Measurements from ENCODE around the gene AIF1L. TPM values are rescaled to one million over a fixed set of nuclear protein-coding genes. Genes with fewer than 3 reads are reported as not detected.

AIF1L gene
- polyA plus RNA-seq, 4 donors, result 21.4 to 384 (median 370) TPM

- no peak for DNase-seq (ENCODE audit: low read depth in 4 of 4, low spot score in 3 of 4)
Measured at GRCh38 chr9:131117121-131117761, 20.9 kb downstream of the AIF1L start.

GRCh38 chr9:131117762-131118145, 21.4 kb downstream of the AIF1L start:
- DNase-seq (ENCODE audit: low read depth in 4 of 4, low spot score in 3 of 4), result no peak

GRCh38 chr9:131119600-131119999, 23.3 kb downstream of the AIF1L start:
- DNase-seq (ENCODE audit: low read depth in 4 of 4, low spot score in 3 of 4), result no peak

GRCh38 chr9:131120620-131121228, 24.4 kb downstream of the AIF1L start:
- no peak for DNase-seq (ENCODE audit: low read depth in 4 of 4, low spot score in 3 of 4)

- DNase-seq (ENCODE audit: low read depth in 4 of 4, low spot score in 3 of 4), result no peak
Measured at GRCh38 chr9:131121346-131121745, 25.0 kb downstream of the AIF1L start.

- DNase-seq (ENCODE audit: low read depth in 4 of 4, low spot score in 3 of 4), result no peak
Measured at GRCh38 chr9:131122158-131122557, 25.8 kb downstream of the AIF1L start.

GRCh38 chr9:131125038-131125287, 28.6 kb downstream of the AIF1L start:
- no peak for DNase-seq (ENCODE audit: low read depth in 4 of 4, low spot score in 3 of 4)

GRCh38 chr9:131125288-131126058, 29.1 kb downstream of the AIF1L start, which contains the start of gene NUP214:
NUP214 (plus strand) TSS chr9:131125586; CDS start chr9:131125705, 119 bp downstream.
- peak; percentile 96 to 97 (median 97) for DNase-seq (ENCODE audit: low read depth in 4 of 4, low spot score in 3 of 4)

GRCh38 chr9:131126059-131126426, 29.7 kb downstream of the AIF1L start:
- no peak for DNase-seq (ENCODE audit: low read depth in 4 of 4, low spot score in 3 of 4)

- DNase-seq (ENCODE audit: low read depth in 4 of 4, low spot score in 3 of 4), result no peak
Measured at GRCh38 chr9:131129183-131129582, 32.9 kb downstream of the AIF1L start.

GRCh38 chr9:131138676-131139075, 42.3 kb downstream of the AIF1L start:
- no peak for DNase-seq (ENCODE audit: low read depth in 4 of 4, low spot score in 3 of 4)

- no peak for DNase-seq (ENCODE audit: low read depth in 4 of 4, low spot score in 3 of 4)
Measured at GRCh38 chr9:131140112-131140511, 43.8 kb downstream of the AIF1L start.

- DNase-seq (ENCODE audit: low read depth in 4 of 4, low spot score in 3 of 4), result no peak
Measured at GRCh38 chr9:131140550-131140949, 44.2 kb downstream of the AIF1L start.

GRCh38 chr9:131142160-131142559, 45.8 kb downstream of the AIF1L start:
- DNase-seq (ENCODE audit: low read depth in 4 of 4, low spot score in 3 of 4), result no peak

- no peak for DNase-seq (ENCODE audit: low read depth in 4 of 4, low spot score in 3 of 4)
Measured at GRCh38 chr9:131144201-131144600, 47.9 kb downstream of the AIF1L start.

- no peak for DNase-seq (ENCODE audit: low read depth in 4 of 4, low spot score in 3 of 4)
Measured at GRCh38 chr9:131145245-131145644, 48.9 kb downstream of the AIF1L start.

- DNase-seq (ENCODE audit: low read depth in 4 of 4, low spot score in 3 of 4), result no peak
Measured at GRCh38 chr9:131146186-131146585, 49.9 kb downstream of the AIF1L start.

GRCh38 chr9:131148276-131148675, 51.9 kb downstream of the AIF1L start:
- DNase-seq (ENCODE audit: low read depth in 4 of 4, low spot score in 3 of 4), result no peak

- no peak for DNase-seq (ENCODE audit: low read depth in 4 of 4, low spot score in 3 of 4)
Measured at GRCh38 chr9:131148966-131149687, 52.8 kb downstream of the AIF1L start.

- DNase-seq (ENCODE audit: low read depth in 4 of 4, low spot score in 3 of 4), result no peak
Measured at GRCh38 chr9:131149688-131150053, 53.3 kb downstream of the AIF1L start.

GRCh38 chr9:131153595-131153994, 57.3 kb downstream of the AIF1L start:
- no peak for DNase-seq (ENCODE audit: low read depth in 4 of 4, low spot score in 3 of 4)

Data from left renal pelvis (tissue), 4 donors.